Measurements from ENCODE around the gene MAN1C1. TPM values are rescaled to one million over a fixed set of nuclear protein-coding genes. Genes with fewer than 3 reads are reported as not detected.
"Not testable (repeated sequence)": the region's sequence is repeated elsewhere in the genome, so short reads cannot be mapped to it uniquely, and the experiment has no call there.

Gene MAN1C1
- total RNA-seq, 2 donors from 2014 or later = 0.88 to 2.5 TPM

DNA sequence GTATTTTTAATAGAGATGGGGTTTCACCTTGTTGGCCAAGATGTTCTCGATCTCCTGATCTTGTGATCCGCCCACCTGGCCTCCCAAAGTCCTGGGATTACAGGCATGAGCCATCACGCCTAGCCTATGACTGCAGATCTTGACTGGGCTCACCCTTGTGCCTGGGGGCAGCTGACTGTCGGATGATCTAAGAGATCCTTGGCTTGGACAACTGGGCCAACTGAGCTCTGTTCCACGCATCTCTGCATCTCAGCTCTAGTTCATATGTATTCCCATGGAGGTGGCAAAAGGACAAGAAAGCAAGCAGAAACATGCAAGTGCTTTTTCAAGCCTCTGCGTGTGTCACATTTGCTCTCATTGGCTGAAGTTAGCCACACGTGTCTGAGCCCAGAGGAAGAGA lies 107.6 kb downstream of the MAN1C1 start:
- H3K27ac Mint-ChIP-seq = no peak overlapping the region
- peaks cover 51 to 60% of the 10 kb centered on the region in 2 donors for H3K27me3 Mint-ChIP-seq
- no peaks in the 10 kb centered on the region for H3K9me3 Mint-ChIP-seq
- ATAC-seq = no peak
- H3K4me1 Mint-ChIP-seq (ENCODE audit: low read depth in 2 of 2) = peaks cover 0 to 2% of the 10 kb centered on the region in 2 donors
- no peak overlapping the region for H3K4me3 Mint-ChIP-seq
- H3K36me3 Mint-ChIP-seq = no peaks in the 10 kb centered on the region
- no peak for DNase-seq (ENCODE audit: low spot score)

DNA sequence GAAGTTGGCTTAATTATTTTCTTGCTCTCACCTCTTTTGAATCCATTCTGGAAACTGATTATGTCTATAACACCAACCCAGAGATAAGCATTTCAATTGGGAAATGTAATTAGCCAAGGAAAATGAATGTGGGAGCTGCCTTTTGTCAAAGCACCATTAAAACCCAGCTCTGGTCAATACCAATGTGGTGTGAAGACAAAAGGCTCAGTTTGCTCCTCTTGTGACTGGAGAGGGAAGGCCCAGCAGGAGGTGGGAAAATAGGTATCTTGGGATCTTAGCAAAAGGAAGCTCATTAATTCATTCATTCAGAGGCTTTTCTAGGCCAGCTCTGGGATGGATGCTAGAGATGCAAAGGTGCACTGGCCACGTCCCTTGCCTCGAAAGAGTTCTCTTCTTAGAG lies 108.4 kb downstream of the MAN1C1 start:
- DNase-seq (ENCODE audit: low spot score) (no peak), ATAC-seq (no peak)
- peaks cover 0 to 2% of the 10 kb centered on the region in 2 donors for H3K4me1 Mint-ChIP-seq (ENCODE audit: low read depth in 2 of 2)
- H3K27me3 Mint-ChIP-seq = peaks cover 56 to 68% of the 10 kb centered on the region in 2 donors
- no peak overlapping the region for H3K27ac Mint-ChIP-seq
- no peaks in the 10 kb centered on the region for H3K9me3 Mint-ChIP-seq
- H3K4me3 Mint-ChIP-seq = no peak overlapping the region
- no peaks in the 10 kb centered on the region for H3K36me3 Mint-ChIP-seq

DNA sequence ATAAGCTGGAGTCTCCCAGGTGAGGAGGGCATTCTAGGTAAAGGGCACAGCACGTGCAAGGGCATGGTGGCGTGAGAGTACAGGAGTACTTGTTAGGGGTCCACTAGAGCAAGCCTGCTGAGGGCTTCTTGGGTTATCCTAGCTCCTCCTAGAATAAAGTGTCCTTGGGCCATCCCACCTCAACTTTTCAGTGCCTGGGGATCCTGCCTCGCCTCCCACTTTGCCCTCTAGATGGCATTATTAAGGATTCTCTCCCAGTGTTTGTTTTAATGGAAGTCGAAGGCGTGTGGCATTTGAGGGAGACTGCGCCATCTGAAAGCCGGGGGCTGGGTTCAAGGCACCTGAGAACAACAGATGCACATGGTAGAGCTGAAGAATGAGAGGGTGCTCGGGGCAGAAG lies 108.9 kb downstream of the MAN1C1 start:
- DNase-seq (ENCODE audit: low spot score) (no peak), ATAC-seq (no peak)
- Mint-ChIP-seq H3K4me1 (ENCODE audit: low read depth in 2 of 2) (peaks cover 3% of the 10 kb centered on the region in 2 donors), H3K27ac (no peak overlapping the region), H3K27me3 (peaks cover 60 to 69% of the 10 kb centered on the region in 2 donors), H3K4me3 (no peak overlapping the region), H3K9me3 (no peaks in the 10 kb centered on the region), H3K36me3 (no peaks in the 10 kb centered on the region)

DNA sequence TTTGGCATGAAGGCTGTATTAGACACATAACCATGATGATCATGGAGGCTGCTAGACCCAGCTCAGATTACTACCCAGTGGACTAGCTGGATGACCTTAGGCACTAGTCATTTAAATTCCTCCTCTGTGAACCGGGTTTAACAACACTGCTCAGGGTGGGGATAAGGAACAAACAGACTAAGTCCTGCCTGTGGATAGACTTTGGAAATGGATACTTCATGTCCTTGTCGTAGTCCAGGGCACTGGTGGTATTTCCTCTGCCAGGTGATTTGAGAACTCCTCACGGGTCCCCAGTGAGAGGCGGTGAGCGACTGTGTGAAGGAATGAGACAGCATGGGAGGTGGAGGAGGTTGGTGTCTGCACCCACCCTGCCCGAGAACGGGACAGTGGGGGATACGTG lies 110.5 kb downstream of the MAN1C1 start:
- Mint-ChIP-seq H3K4me3 (no peak overlapping the region), H3K36me3 (no peaks in the 10 kb centered on the region), H3K4me1 (ENCODE audit: low read depth in 2 of 2) (peaks cover 12 to 17% of the 10 kb centered on the region in 2 donors), H3K9me3 (no peaks in the 10 kb centered on the region), H3K27ac (no peak overlapping the region), H3K27me3 (peaks cover 60 to 67% of the 10 kb centered on the region in 2 donors)
- DNase-seq (ENCODE audit: low spot score) (no peak), ATAC-seq (no peak)

DNA sequence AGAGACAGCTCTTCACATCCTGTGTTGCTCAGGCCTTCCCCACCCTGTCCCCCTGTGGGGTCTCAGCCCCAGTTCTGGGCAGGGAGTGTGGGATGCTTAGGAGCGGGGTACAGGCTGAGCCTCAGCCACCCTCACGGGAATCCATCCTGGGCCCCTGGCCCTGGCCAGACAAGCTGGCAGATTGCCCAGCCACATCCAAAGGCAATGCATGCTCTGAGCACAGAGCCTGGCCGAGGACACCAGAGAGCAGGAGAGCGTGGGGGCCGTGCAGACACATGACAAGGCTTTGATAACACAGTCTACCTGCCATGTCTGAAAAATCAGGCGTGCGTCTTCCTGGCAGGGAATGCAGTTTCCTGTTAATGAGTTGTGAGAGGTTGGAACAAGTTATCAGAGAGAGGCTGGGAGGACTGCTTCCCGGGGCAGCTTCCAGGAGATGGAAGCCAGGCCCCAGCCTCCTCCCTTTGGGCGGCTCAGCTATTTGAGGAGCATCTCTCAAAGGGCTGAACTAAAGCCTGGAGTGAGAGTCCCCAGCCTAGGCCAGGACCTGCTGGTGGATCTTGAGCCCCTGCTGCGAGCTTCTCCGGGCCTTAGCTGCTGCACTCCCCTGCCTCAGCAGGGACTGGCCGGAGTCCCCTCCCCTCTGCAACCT lies 111.2 kb downstream of the MAN1C1 start:
- DNase-seq (ENCODE audit: low spot score) = no peak
- peaks cover 56 to 64% of the 10 kb centered on the region in 2 donors for H3K27me3 Mint-ChIP-seq
- peaks cover 12 to 17% of the 10 kb centered on the region in 2 donors for H3K4me1 Mint-ChIP-seq (ENCODE audit: low read depth in 2 of 2)
- H3K27ac Mint-ChIP-seq = no peak overlapping the region
- H3K36me3 Mint-ChIP-seq = no peaks in the 10 kb centered on the region
- no peak for ATAC-seq
- H3K9me3 Mint-ChIP-seq = no peaks in the 10 kb centered on the region
- H3K4me3 Mint-ChIP-seq = no peak overlapping the region

DNA sequence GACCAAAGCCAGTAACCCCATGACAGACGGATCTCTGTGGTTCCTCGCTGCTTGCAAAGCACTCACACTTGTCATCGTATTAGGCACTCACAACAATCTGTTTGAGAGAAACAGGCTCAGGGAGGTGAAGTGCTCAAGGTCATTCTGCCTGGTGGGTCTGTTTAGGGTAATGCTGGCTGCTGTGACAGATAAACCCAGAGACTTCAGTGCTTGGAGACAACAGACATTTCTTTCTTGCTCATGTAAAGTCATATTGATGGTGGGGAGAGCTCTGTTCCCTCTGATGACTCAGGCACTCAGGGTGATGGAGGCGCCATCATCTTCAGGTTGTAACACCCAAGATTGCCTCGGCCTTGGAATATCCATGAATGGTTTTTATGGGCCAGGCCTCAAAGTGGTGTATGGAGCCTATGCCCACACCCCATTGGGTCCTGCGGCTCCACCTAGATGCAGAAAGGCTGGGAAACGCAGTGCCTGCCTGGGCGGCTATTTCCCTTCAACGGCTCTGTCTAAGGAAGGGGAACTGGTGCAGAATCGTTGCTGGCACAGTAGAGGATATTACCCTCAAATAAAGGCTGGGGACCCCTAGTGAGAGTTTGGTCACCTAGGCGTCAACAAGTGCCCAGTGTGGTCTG lies 111.8 kb downstream of the MAN1C1 start:
- H3K27ac Mint-ChIP-seq = no peak overlapping the region
- H3K4me1 Mint-ChIP-seq (ENCODE audit: low read depth in 2 of 2) = peaks cover 12 to 17% of the 10 kb centered on the region in 2 donors
- DNase-seq (ENCODE audit: low spot score) (no peak), ATAC-seq (no peak)
- no peaks in the 10 kb centered on the region for H3K9me3 Mint-ChIP-seq
- no peaks in the 10 kb centered on the region for H3K36me3 Mint-ChIP-seq
- H3K27me3 Mint-ChIP-seq = peaks cover 59 to 64% of the 10 kb centered on the region in 2 donors
- no peak overlapping the region for H3K4me3 Mint-ChIP-seq

DNA sequence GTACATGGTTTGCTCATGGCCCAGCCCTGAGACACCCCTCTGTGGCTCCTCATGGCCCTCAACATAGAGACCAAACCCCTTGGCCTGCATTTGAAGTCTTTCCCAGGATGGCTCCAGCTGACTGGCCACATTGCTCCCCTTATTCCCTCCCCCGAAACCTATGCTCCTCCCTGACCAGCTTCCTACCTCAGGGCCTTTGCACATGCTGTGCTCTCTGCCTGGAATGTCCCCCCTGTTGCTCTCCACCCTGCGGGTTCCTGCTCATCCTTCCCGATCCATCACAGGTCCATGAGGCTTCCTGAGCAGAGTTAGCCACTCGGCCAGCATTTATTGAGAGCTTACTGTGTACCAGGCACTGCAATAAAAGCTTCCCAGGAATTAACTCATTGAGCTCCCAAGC lies 112.5 kb downstream of the MAN1C1 start:
- DNase-seq (ENCODE audit: low spot score) (no peak), ATAC-seq (no peak)
- Mint-ChIP-seq H3K27me3 (peaks cover 57 to 64% of the 10 kb centered on the region in 2 donors), H3K27ac (no peak overlapping the region), H3K4me1 (ENCODE audit: low read depth in 2 of 2) (peaks cover 12 to 17% of the 10 kb centered on the region in 2 donors), H3K36me3 (no peaks in the 10 kb centered on the region), H3K4me3 (no peak overlapping the region), H3K9me3 (no peaks in the 10 kb centered on the region)

DNA sequence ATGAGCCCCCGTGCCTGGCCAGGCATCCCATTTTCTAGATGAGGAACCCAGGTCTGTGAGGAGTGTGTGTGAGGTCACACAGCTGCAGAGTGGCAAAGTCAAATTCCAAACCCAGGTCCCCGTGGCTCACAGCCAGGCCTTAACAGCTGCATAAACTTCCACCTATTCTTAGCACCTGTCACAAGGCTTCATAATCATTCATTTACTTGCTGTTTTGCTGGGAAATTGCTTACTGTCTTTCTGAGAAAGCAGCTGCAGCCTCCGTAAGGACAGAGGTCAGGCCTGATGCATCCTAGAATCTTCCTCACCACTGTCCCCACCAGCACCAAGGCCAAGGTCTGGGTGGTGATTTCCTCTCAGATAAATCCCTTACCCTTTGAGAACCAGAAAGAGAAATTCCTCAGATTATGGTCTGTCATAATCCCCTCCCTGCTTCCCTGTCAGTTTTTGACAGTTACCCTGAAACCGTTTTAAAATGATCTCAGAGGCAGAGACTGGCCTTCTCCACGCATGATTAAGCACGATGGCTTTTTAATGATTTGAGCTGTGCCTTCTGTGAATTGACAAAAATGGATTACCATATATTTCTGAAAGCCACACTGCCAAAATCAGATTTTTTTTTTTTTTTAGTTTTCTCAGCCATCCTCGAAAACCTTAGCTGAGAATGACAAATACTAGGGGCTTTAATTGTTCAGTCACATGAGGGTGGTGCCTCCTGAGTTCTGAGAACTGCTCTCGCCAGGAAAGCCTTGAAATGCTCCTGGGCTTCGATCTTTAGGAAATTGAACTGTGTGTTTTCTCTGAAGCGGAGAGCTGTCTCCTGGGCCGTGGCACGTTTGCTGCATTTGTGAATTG lies 113.4 kb downstream of the MAN1C1 start:
- no peak overlapping the region for H3K4me3 Mint-ChIP-seq
- H3K27ac Mint-ChIP-seq = no peak overlapping the region
- H3K9me3 Mint-ChIP-seq = no peaks in the 10 kb centered on the region
- peaks cover 12 to 17% of the 10 kb centered on the region in 2 donors for H3K4me1 Mint-ChIP-seq (ENCODE audit: low read depth in 2 of 2)
- peaks cover 56 to 65% of the 10 kb centered on the region in 2 donors for H3K27me3 Mint-ChIP-seq
- ATAC-seq = no peak
- H3K36me3 Mint-ChIP-seq = no peaks in the 10 kb centered on the region
- DNase-seq (ENCODE audit: low spot score) = no peak

DNA sequence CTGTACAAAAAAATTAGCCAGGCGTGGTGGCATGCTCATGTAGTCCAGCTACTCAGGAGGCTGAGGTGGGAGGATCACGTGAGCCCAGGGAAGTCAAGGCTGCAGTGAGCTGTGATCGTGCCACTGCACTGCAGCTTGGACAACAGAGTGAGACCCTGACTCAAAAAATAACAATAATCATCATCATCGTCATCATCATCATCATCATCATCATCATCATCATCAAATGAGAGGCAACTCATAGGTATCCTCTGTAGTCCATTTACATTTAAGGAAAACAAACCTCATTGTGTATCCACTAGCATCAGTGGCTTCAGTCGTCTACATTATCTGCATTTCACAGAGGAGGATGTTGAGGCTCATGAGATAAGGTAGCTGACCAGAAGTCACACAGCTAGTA lies 114.6 kb downstream of the MAN1C1 start:
- ATAC-seq (peak in 1 of 2 donors; percentile 9), DNase-seq (ENCODE audit: low spot score) (no peak)
- no peak overlapping the region for H3K4me3 Mint-ChIP-seq
- H3K9me3 Mint-ChIP-seq = no peaks in the 10 kb centered on the region
- H3K27ac Mint-ChIP-seq = peak overlapping the region; percentile 55 to 64
- peaks cover 52 to 58% of the 10 kb centered on the region in 2 donors for H3K27me3 Mint-ChIP-seq
- H3K36me3 Mint-ChIP-seq = no peaks in the 10 kb centered on the region
- H3K4me1 Mint-ChIP-seq (ENCODE audit: low read depth in 2 of 2) = peaks cover 12 to 17% of the 10 kb centered on the region in 2 donors

DNA sequence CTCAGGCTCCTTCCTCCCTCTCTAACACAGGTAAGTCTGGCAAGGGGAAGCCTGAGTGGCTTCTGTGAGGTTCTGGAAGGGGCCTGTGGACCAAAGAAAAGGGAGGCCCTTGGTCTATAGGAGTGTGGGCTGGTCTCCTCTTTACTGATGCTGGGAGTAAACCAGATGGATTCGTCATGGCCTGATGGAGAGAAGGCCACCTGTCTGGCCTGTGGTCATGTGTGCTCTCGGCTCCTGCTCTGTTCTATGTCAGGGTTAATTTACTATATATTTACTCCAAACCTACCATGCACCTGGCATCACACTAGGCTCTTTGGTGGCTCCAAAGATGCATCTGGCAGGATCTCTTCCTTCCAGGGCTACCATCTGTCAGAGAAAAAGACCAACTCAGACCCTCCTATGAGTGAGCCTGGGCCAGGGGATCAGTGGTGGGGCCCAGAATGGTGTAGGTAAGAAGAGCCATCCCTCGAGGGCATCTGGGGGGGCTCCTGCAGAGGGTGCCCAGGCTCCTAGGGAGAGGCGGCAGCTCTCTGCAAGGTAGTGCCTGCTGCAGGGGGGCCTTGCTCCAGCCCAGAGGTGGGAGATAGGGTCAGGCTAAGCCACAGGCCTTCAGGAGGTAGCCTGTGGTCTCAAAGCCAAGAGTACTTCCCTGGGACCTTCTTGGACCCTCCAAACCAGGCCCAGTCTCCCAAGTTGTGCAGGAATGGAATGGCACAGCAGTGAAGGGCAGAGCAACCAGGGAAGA lies 115.2 kb downstream of the MAN1C1 start:
- no peaks in the 10 kb centered on the region for H3K9me3 Mint-ChIP-seq
- H3K4me3 Mint-ChIP-seq = no peak overlapping the region
- ATAC-seq (no peak), DNase-seq (ENCODE audit: low spot score) (no peak)
- peaks cover 48 to 58% of the 10 kb centered on the region in 2 donors for H3K27me3 Mint-ChIP-seq
- peak overlapping the region in 1 of 2 donors; percentile 55 for H3K27ac Mint-ChIP-seq
- peaks cover 12 to 17% of the 10 kb centered on the region in 2 donors for H3K4me1 Mint-ChIP-seq (ENCODE audit: low read depth in 2 of 2)
- no peaks in the 10 kb centered on the region for H3K36me3 Mint-ChIP-seq

DNA sequence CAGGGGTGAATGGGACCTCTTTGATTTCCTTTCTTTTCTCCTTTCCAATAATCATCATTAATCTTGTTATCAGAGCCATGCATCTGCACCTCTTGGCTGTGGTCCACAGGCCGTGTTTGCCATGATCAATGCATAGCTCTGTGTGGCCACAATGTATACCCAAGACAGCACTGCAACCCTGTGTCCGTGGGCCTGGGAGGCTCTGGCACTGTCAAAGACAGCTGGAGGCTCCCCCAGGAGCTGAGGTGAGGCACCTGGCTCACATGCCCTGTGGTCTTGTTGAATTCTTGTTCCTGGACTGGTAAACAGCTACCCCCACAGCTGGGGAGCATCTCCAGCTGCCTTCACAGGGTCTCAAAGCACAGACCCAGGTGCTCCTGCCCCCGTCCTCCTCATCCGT lies 116.2 kb downstream of the MAN1C1 start:
- ATAC-seq (no peak), DNase-seq (ENCODE audit: low spot score) (no peak)
- Mint-ChIP-seq H3K27ac (no peak overlapping the region), H3K36me3 (no peaks in the 10 kb centered on the region), H3K9me3 (no peaks in the 10 kb centered on the region), H3K4me1 (ENCODE audit: low read depth in 2 of 2) (peaks cover 9 to 17% of the 10 kb centered on the region in 2 donors), H3K27me3 (peaks cover 48 to 51% of the 10 kb centered on the region in 2 donors), H3K4me3 (no peak overlapping the region)

DNA sequence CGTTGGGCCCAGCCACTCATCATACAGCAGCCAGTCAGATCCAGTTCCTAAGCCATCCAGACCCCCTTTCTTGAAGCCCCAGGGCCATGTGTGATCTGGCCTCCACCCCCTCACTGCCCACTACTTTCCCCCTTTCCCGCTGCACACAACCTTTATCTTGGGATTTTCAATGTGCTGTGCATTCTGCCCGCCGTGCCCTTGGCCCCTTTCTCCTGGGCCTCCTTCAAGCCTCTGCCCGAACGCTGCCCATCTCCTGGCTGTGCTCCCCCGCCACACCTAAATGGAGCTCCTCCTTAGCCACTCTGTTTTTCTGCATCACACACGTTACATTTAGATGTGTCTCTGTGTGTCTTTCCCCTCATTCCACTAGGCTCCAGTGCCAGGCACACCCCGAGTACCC lies 116.7 kb downstream of the MAN1C1 start:
- Mint-ChIP-seq H3K9me3 (no peaks in the 10 kb centered on the region), H3K4me3 (no peak overlapping the region), H3K27ac (no peak overlapping the region), H3K36me3 (no peaks in the 10 kb centered on the region), H3K27me3 (peaks cover 48 to 50% of the 10 kb centered on the region in 2 donors), H3K4me1 (ENCODE audit: low read depth in 2 of 2) (peaks cover 9 to 17% of the 10 kb centered on the region in 2 donors)
- ATAC-seq (no peak), DNase-seq (ENCODE audit: low spot score) (no peak)

DNA sequence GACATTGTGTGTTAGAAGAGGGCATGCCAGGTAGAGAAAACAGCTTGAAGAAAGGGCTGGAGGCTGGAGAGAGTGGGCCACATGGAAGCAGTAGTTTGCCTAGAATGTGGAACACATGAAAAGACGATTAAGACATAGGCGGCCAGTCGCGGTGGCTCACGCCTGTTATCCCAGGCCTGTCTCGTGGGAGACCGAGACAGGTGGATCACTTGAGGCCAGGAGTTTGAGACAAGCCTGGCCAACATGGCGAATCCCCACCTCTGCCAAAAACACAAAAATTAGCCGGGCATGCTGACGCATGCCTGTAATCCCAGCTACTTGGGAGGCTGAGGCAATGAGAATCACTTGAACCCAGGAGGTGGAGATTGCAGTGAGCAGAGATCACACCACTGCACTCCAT lies 118.4 kb downstream of the MAN1C1 start:
- Mint-ChIP-seq H3K4me1 (ENCODE audit: low read depth in 2 of 2) (peaks cover 9 to 17% of the 10 kb centered on the region in 2 donors), H3K27me3 (peaks cover 32 to 40% of the 10 kb centered on the region in 2 donors)
- H3K9me3 Mint-ChIP-seq; ATAC-seq; H3K4me3 Mint-ChIP-seq; DNase-seq (ENCODE audit: low spot score); H3K36me3 Mint-ChIP-seq; H3K27ac Mint-ChIP-seq: not testable (repeated sequence)
